ENCODE measurements around the gene RCN1. TPM values are rescaled to one million over a fixed set of nuclear protein-coding genes. Genes with fewer than 3 reads are reported as not detected.
"Not testable (repeated sequence)": the region's sequence is repeated elsewhere in the genome, so short reads cannot be mapped to it uniquely, and the experiment has no call there.

RCN1 gene
- polyA plus RNA-seq, 2 of the 4 experiments (the other 2 are of a cell fraction) = 191 to 234 TPM

DNA sequence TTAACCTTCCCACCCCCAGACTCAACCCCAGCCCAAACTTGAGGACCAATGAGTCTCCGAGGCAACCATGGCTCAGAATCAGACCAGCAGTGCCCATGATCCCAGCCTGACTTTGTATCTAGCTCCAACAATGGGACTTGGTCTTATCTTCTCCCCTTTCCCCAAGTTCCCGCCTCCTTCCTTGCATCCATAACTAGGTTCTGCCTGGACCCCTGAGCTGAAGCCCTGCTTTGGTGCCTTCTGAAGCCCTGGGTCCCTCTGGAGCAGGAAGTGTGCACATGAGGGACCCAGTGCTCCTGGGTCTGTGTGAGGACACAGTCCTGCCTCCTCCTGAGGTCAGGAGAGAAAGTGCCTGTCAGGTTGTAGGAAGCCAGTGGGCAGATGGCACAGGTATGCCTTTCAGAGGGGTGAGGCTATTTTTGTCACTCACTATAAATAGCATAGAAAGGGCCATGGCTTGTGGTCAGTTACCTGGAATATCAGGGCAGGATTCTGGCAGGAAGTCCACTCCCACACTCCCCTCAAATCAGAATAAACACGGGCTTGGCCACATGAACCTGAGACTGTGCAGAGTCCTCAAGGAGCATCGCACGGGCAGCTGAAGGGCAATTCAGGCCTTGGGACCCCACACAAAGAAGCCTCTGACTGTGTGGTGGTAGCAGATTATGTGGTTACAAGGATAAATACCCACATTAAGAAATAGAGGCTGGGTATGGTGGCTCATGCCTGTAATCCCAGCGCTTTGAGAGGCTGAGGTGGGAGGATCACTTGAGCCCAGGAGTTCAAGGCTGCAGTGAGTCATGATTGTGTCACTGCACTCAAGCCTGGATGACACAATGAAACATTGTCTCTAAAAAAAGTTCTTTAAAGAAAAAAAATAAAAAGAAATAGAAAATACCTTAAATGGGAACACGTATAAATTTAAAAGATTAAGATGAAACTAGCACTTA, 27.4 kb downstream of the RCN1 start:
- ChIA-PET CTCF (interaction anchor here (0.6 to 1.2 kb wide), 3 partner anchors 56 to 969 kb away, joined by 3 to 4 read pairs (median 3); no protein-coding TSS in a partner anchor), POLR2A (no interaction called here)
- ATAC-seq (peak in 1 of 2 experiments; percentile 48; a peak in 3 of 6 replicates), FAIRE-seq (no peak), DNase-seq (ENCODE audit: low read depth in 1 of 2, low spot score in 1 of 2) (peak in 1 of 2 experiments; percentile 24)
- Histone ChIP-seq H3K9me3 (peaks cover 8% of the 10 kb centered on the region; the same call in 1 of the 3 replicates), H3K4me2 (no peak overlapping the region), H3K4me1 (peaks cover 3% of the 10 kb centered on the region; the same call in 1 of the 3 replicates), H3K27ac (no peak overlapping the region), H3K4me3 (no peak overlapping the region)
- TF ChIP-seq RARB (CRISPR knock-in tag; IDR thresholded peaks at IDR 0.05) (no peak), JUNB (IDR thresholded peaks at IDR 0.05) (peak; percentile 48; the same call in 1 of the 2 replicates), FOSL2 (IDR thresholded peaks at IDR 0.05) (peak; percentile 44; the same call in 1 of the 2 replicates), FOSL2 (CRISPR knock-in tag; IDR thresholded peaks at IDR 0.05) (no peak), CEBPB (IDR thresholded peaks at IDR 0.05) (0 out of 4 replicates have a peak, but pooled peaks of 1 of the 2 experiments have one; percentile 18)
- 51% methylated on average over 7 of the region's 7 CpGs for WGBS (ENCODE audit: missing lambda C conversion rate)

DNA sequence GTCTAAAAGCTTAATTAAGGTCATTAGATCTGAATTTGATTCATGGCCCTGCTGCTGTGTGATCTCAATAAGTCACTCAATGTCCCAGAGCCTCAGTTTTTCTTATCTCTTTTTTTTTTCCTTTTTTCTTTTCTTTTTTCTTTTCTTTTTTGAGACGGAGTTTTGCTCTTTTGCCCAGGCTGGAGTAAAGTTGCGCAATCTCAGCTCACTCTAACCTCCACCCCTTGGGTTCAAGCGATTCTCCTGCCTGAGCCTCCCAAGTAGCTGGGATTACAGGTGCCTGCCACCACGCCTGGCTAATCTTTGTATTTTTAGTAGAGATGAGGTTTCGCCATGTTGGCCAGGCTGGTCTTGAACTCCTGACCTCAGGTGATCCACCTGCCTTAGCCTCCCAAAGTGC, 28.3 kb downstream of the RCN1 start:
- H3K4me3 ChIP-seq = not testable (repeated sequence)

DNA sequence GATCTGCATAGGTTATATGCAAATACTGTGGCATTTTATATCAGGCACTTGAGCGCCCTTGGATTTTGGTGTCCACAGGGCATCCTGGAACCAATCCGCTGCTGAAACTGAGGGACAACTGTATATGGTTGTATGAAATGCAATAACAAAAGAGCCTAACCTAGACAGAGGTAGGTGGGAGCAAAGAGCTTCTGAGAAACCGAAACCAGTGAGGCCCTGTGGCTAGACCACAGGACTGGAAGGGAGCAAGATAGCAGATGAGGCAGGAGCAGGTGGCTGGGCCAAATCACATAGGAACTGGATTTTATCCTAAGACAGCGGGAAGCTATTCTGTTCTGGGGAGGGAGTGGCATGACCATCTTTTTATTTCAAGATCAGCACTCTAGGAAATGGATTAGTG, 30.1 kb downstream of the RCN1 start:
- Histone ChIP-seq H3K4me1 (peaks cover 3% of the 10 kb centered on the region; the same call in 1 of the 3 replicates), H3K4me3 (no peak overlapping the region), H3K4me2 (no peak overlapping the region), H3K9me3 (peaks cover 8% of the 10 kb centered on the region; the same call in 1 of the 3 replicates), H3K27ac (no peak overlapping the region)
- FAIRE-seq (no peak), DNase-seq (ENCODE audit: low read depth in 1 of 2, low spot score in 1 of 2) (no peak), ATAC-seq (no peak)
- no peak for TF ChIP-seq CEBPB (IDR thresholded peaks at IDR 0.05)
- TF ChIP-seq HEYL (CRISPR knock-in tag; IDR thresholded peaks at IDR 0.05) = no peak
- no peak for TF ChIP-seq HOXA7 (CRISPR knock-in tag; IDR thresholded peaks at IDR 0.05)
- TF ChIP-seq SMC3 (IDR thresholded peaks at IDR 0.05) = no peak
- no peak for TF ChIP-seq MAFK (IDR thresholded peaks at IDR 0.05; ENCODE audit: partially characterized antibody)
- TF ChIP-seq RARB (CRISPR knock-in tag; IDR thresholded peaks at IDR 0.05) = no peak
- TF ChIP-seq, protein P1, sequence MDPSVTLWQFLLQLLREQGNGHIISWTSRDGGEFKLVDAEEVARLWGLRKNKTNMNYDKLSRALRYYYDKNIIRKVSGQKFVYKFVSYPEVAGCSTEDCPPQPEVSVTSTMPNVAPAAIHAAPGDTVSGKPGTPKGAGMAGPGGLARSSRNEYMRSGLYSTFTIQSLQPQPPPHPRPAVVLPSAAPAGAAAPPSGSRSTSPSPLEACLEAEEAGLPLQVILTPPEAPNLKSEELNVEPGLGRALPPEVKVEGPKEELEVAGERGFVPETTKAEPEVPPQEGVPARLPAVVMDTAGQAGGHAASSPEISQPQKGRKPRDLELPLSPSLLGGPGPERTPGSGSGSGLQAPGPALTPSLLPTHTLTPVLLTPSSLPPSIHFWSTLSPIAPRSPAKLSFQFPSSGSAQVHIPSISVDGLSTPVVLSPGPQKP (IDR thresholded peaks at IDR 0.05; ENCODE audit: low read depth, low read length) = no peak
- TF ChIP-seq KDM5A (IDR thresholded peaks at IDR 0.05) = no peak
- no peak for TF ChIP-seq BHLHE40 (IDR thresholded peaks at IDR 0.05; ENCODE audit: low read depth, low read length)
- no peak for TF ChIP-seq RFX5 (IDR thresholded peaks at IDR 0.05)
- no peak for TF ChIP-seq JUN (IDR thresholded peaks at IDR 0.05)
- no peak for TF ChIP-seq POLR2A (IDR thresholded peaks at IDR 0.05; ENCODE audit: low read length)
- TF ChIP-seq REST (IDR thresholded peaks at IDR 0.05) = no peak
- no peak for TF ChIP-seq HMGXB4 (CRISPR knock-in tag; IDR thresholded peaks at IDR 0.05; ENCODE audit: borderline replicate concordance)
- TF ChIP-seq ZC3H11A (IDR thresholded peaks at IDR 0.05) = no peak
- no peak for TF ChIP-seq ZFP36 (IDR thresholded peaks at IDR 0.05; ENCODE audit: borderline replicate concordance, partially characterized antibody)
- no peak for TF ChIP-seq NR3C1 (IDR thresholded peaks at IDR 0.05)
- ChIA-PET POLR2A (no interaction called here), CTCF (no interaction called here)
- WGBS (ENCODE audit: missing lambda C conversion rate) = 30% methylated on average over 4 of the region's 4 CpGs

More for the DNA sequence above, 28.3 kb downstream of the RCN1 start:
- H3K4me1 ChIP-seq; DNase-seq (ENCODE audit: low read depth in 1 of 2, low spot score in 1 of 2); ATAC-seq; POLR2A ChIA-PET; FAIRE-seq; H3K27ac ChIP-seq; H3K4me2 ChIP-seq; H3K9me3 ChIP-seq: not testable (repeated sequence)
- CTCF ChIA-PET = interaction anchor here (1.2 to 1.3 kb wide), 2 partner anchors 18 to 55 kb away, joined by 3 to 4 read pairs; no protein-coding TSS in a partner anchor
- peak; percentile 67 to 78 for TF ChIP-seq CEBPB (IDR thresholded peaks at IDR 0.05)
- 71% methylated on average over 5 of the region's 5 CpGs for WGBS (ENCODE audit: missing lambda C conversion rate)

Data from A549 (cell line).